Epithelial cell of proximal tubule (primary cell): Measurements from ENCODE around the gene ZNF708. TPM values are rescaled to one million over a fixed set of nuclear protein-coding genes. Genes with fewer than 3 reads are reported as not detected.
"Not testable (repeated sequence)": the region's sequence is repeated elsewhere in the genome, so short reads cannot be mapped to it uniquely, and the experiment has no call there.

Source experiments
- DNase-seq: peaks from one replicate; pipeline ENCODE4 v3.0.0-alpha.2; 2011; ENCODE audit warnings: low read depth
- H3K4me3 ChIP-seq: 2 replicates; pipeline ENCODE4 v1.5.1; 2011; ENCODE audit warnings: low read depth, mild to moderate bottlenecking, low read length
- total RNA-seq: library from RNA; depleted of rRNA; stranded (reverse); fragments of >200 nt; gene quantifications from 2 replicates; pipeline ENCODE4 v1.2.3, GENCODE V29; 2015
- TF ChIP-seq, protein P1 (sequence below): conservative IDR thresholded peaks from 2 replicates; pipeline ENCODE4 v1.5.1; 2012; ENCODE audit warnings: low read depth, mild to moderate bottlenecking, low read length

Gene ZNF708
- total RNA-seq, 1 donor from 2014 or later, result 9.8 TPM

DNA sequence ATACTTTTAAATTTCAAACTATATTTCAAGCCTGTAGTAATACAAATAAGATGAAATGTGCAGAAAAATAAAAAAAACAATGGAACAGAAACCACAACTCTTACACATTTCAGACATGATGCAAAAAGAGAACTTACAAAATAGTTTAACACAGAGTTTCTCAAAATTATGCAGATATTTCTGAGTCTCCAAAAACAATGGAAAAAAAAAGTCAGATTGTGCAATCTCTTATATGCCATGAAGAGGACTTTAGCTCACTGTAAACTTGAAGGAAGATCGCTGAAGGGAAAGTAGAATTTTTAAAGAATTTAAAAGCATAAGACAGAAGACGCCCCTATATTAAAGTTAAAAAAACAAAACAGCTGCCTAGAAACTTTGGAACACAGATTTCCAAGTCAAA, 20.4 kb downstream of the ZNF708 start:
- TF ChIP-seq, protein P1, sequence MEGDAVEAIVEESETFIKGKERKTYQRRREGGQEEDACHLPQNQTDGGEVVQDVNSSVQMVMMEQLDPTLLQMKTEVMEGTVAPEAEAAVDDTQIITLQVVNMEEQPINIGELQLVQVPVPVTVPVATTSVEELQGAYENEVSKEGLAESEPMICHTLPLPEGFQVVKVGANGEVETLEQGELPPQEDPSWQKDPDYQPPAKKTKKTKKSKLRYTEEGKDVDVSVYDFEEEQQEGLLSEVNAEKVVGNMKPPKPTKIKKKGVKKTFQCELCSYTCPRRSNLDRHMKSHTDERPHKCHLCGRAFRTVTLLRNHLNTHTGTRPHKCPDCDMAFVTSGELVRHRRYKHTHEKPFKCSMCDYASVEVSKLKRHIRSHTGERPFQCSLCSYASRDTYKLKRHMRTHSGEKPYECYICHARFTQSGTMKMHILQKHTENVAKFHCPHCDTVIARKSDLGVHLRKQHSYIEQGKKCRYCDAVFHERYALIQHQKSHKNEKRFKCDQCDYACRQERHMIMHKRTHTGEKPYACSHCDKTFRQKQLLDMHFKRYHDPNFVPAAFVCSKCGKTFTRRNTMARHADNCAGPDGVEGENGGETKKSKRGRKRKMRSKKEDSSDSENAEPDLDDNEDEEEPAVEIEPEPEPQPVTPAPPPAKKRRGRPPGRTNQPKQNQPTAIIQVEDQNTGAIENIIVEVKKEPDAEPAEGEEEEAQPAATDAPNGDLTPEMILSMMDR, result no peak
- no peak for DNase-seq
- H3K4me3 ChIP-seq, result no peak overlapping the region

DNA sequence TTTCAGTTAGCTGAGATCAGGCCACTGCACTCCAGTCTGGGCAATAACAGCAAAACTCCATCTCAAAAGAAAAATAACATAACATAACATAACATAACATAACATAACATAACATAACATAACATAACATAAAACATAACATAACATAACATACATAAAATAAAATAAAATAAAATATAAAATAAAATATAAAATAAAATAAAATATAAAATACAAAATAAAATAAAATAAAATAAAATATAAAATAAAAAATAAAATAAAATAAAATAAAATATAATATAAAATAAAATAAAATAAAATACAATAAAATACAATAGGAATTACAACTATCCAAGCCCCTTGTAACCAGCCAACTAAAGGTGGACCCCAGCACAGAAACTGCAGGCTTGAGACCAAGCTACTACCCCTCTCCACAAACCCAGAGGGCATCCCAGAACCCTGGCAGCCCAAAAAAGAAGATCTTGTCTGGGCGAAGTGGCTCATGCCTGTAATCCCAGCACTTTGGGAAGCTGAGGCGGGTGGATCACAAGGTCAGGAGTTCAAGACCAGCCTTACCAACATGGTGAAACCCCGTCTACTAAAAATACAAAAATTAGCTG, 22.2 kb downstream of the ZNF708 start:
- H3K4me3 ChIP-seq, DNase-seq: not testable (repeated sequence)

DNA sequence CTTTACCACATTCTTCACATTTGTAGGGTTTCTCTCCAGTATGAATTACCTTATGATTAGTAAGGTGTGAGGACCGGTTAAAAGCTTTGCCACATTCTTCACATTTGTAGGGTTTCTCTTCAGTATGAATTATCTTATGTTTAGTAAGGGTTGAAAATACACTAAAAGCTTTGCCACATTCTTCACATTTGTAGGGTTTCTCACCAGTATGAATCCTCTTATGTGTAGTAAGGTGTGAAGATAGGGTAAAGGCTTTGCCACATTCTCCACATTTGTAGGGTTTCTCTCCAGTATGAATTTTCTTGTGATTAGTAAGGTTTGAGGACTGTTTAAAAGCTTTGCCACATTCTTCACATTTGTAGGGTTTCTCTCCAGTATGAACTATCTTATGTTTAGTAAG, 35.4 kb downstream of the ZNF708 start:
- DNase-seq, H3K4me3 ChIP-seq: not testable (repeated sequence)

DNA sequence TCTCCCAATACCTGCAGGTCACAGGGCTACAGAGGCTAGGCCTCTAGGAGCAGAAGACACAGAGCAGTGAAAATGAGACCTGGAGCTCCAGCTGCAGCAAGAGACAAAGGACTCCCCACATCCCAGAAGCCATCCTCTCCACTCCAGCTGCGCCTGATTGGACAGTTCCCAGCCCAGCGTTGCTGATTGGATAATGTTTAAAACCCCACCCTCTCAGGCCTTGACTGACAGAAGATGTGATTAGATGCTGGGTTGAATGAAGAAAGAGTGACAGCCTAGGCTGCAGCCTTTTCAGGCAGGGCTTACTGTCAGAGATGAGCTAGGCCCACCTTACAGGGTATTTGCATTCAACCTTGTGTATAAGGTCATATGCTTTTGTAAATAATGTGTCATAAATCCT, 59.4 kb downstream of the ZNF708 start:
- no peak for DNase-seq
- TF ChIP-seq, protein P1, result no peak

DNA sequence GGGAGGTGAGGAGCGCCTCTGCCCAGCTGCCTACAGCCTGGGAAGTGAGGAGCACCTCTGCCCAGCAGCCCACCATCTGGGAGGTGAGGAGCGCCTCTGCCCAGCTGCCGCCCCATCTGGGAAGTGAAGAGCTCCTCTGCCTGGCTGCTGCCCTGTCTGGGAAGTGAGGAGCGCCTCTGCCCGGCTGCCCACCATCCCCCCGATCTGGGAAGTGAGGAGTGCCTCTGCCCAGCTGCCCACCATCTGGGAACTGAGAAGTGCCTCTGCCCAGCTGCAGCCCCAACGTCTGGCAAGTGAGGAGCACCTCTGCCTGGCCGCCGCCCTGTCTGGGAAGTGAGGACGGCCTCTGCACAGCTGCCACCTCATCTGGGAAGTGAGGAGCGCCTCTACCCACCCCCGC, 64.3 kb downstream of the ZNF708 start:
- H3K4me3 ChIP-seq, result no peak overlapping the region
- TF ChIP-seq, protein P1, result no peak

More for the DNA sequence above, 59.4 kb downstream of the ZNF708 start:
- no peak overlapping the region for H3K4me3 ChIP-seq

DNA sequence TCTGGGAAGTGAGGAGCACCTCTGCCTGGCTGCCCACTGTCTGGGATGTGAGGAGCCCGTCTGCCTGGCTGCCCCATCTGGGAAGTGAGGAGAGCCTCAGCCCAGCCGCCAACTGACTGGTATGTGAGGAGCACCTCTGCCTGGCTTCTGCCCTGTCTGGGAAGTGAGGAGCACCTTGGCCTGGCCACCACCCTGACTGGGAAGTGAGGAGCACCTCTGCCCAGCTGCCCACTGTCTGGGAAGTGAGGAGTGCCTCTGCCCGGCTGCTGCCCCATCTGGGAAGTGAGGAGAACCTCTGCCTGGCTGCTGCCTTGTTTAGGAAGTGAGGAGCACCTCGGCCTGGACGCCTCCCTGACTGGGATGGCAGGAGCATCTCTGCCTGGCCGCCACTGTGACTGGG, 64.8 kb downstream of the ZNF708 start:
- TF ChIP-seq, protein P1, result no peak
- H3K4me3 ChIP-seq, result no peak overlapping the region
- DNase-seq, result no peak

More for the DNA sequence above, 64.3 kb downstream of the ZNF708 start:
- no peak for DNase-seq

DNA sequence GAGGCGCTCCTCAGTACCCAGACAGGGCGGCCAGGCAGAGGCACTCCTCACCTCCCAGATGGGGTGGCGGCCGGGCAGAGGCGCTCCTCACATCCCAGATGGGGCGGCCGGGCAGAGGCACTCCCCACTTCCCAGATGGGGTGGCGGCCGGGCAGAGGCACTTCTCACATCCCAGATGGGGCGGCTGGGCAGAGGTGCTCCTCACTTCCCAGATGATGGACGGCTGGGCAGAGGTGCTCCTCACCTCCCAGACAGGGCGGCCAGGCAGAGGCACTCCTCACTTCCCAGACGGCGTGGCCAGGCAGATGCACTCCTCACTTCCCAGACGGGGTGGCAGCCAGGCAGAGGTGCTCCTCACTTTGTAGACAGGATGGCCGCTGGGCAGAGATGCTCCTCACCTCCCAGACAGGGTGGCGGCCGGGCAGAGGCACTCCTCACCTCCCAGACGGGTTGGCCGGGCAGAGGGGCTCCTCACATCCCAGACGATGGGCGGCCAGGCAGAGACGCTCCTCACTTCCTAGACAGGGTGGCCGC, 68.3 kb downstream of the ZNF708 start:
- H3K4me3 ChIP-seq, DNase-seq: not testable (repeated sequence)

DNA sequence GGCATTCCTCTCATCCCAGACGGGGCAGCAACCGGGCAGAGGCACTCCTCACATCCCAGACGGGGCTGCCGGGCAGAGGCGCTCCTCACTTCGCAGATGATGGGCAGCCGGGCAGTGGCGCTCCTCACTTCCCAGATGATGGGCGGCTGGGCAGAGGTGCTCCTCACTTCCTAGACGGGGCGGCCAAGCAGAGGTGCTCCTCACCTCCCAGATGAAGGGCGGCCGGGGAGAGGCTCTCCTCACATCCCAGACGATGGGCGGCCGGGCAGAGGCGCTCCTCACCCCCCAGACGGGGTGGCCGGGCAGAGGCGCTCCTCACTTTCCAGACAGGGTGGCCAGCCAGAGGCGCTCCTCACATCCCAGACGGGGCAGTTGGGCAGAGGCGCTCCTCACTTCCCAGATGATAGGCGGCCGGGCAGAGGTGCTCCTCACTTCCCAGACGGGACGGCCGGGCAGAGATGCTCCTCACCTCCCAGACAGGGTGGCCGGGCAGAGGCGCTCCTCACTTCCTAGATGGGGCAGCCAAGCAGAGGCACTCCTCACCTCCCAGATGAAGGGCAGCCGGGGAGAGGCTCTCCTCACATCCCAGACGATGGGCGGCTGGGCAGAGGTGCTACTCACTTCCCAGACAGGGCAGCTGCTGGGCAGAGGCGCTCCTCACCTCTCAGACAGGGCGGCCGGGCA, 68.9 kb downstream of the ZNF708 start:
- TF ChIP-seq, protein P1, result no peak
- no peak overlapping the region for H3K4me3 ChIP-seq
- no peak for DNase-seq

DNA sequence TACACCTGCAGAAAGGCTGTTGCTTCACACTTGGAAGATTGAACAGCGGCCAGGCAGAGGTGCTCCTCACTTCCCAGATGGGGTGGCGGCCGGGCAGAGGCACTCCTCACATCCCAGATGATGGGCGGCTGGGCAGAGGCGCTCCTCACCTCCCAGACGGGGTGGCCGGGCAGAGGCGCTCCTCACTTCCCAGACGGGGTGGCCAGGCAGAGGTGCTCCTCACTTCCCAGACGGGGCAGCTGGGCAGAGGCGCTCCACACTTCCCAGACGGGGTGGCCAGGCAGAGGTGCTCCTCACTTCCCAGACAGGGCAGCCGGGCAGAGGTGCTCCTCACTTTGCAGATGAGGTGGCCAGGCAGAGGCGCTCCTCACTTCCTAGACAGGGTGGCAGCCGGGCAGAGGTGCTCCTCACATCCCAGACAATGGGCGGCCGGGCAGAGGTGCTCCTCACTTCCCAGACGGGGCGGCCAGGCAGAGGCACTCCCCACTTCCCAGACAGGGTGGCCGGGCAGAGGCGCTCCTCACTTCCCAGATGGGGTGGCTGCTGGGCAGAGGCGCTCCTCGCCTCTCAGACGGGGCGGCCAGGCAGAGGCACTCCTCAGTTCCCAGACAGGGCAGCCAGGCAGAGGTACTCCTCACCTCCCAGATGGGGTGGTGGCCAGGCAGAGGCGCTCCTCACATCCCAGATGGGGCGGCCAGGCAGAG, 69.6 kb downstream of the ZNF708 start:
- DNase-seq, H3K4me3 ChIP-seq: not testable (repeated sequence)
